NCI-H524 (cell line): ENCODE data around the gene TDRD12.
A peak's percentile ranks its signal among the peaks of the same experiment; 100 is the strongest.
"Not testable (repeated sequence)": the region's sequence is repeated elsewhere in the genome, so short reads cannot be mapped to it uniquely, and the experiment has no call there.

Experiments
- DNase-seq, 2 experiments: peaks; one replicate each; lab custom pipeline; 2025; lab: John Stamatoyannopoulos, UW

Gene TDRD12

GRCh38 chr19:32748497-32748896 is 28.9 kb downstream of the TDRD12 start:
- DNase-seq: peak; percentile 26 to 54

DNA sequence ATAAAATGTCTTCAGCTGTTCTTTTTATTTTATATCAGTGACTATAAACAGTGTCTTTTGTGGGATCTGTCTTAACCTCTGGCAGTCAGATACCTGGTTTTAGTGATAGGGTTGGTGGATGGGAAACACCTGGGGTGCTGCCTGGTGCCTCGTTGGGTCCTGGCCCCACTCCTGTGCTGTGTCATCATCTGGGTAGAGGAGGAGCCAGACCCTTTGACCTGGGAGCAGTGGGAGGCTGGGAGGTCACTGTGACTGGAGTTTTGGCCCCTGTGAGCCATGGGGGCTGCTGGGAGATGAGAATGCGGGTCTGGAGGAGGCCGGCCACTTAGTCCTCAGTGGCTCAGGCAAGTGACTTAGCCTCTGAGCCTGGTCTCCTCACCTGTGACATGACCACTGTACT is 29.4 kb downstream of the TDRD12 start:
- DNase-seq: no peak

DNA sequence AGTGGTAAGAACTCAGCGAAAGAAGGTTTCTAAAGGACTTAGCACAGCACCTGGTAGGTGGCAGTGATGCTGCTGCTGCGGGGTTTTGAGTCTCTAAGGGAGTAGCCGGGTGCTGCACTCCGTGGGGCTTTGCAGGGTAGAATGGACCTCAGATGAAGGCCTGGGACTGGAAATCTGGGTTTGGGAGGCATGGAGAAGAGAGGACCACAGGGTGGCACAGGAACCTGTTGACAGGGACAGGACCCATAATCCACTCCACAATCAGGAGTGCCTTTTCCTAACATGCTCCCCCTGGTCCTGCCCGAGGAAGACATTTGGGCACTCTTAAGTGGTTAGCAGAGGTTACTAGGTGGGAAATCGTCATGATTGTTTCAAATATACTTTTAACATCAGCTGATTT is 29.8 kb downstream of the TDRD12 start:
- DNase-seq: no peak

- peak in 1 of 2 experiments; percentile 8 for DNase-seq
Measured at GRCh38 chr19:32750441-32751055, 31.0 kb downstream of the TDRD12 start.

- no peak for DNase-seq
Measured at GRCh38 chr19:32751066-32751465, 31.5 kb downstream of the TDRD12 start.

- no peak for DNase-seq
Measured at GRCh38 chr19:32757189-32757588, 37.6 kb downstream of the TDRD12 start.

DNA sequence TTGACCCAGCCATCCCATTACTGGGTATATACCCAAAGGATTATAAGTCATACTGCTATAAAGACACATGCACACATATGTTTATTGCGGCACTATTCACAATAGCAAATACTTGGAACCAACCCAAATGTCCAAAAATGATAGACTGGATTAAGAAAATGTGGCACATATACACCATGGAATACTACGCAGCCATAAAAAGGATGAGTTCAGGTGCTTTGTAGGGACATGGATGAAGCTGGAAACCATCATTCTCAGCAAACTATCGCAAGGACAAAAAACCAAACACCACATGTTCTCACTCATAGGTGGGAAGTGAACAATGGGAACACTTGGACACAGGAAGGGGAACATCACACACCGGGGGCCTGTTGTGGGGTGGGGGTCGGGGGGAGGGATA is 45.8 kb downstream of the TDRD12 start:
- not testable (repeated sequence) for DNase-seq

GRCh38 chr19:32767951-32768679 is 48.5 kb downstream of the TDRD12 start:
- peak; percentile 44 to 80 for DNase-seq

DNA sequence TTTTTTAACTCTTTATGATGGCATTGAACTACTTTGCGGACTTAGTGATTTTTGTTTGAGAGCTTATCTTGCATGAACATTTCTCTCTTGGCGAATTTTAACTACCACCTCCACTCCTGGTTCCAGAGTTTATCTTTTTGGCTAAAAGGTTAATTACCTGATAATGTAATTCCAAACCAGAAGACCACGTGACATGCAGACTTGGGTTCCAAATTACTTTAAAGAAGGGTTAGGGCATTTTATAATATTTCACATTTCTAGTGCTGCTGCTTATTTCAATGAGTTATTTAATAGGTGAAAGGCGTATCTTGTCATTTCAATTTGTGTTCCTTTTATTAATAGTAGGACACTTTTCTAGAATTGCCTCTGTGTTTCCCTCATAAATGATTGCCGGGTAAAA is 52.0 kb downstream of the TDRD12 start:
- no peak for DNase-seq

GRCh38 chr19:32773126-32773525 is 53.6 kb downstream of the TDRD12 start:
- DNase-seq: peak; percentile 42 to 63

DNA sequence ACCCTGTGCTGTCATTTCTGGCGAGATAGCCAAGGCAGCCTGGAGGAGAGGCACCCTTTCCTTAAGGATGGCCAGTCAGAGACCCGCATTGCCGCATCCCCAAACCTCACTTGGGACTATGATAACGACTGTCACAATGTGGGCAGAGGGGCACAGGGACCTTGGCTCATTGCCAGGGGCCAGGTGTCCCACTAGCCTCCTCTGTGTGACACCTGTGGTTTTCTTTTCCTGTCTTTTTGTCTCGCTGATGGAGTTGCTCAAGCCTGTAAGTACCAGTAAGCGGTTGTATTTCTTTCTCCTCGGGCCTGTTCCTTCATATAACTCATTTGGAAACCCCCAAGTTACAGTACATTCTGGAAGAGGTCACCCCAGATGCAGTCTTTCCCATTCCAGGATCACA is 59.5 kb downstream of the TDRD12 start:
- no peak for DNase-seq

- no peak for DNase-seq
Measured at GRCh38 chr19:32781280-32781679, 61.7 kb downstream of the TDRD12 start.

- DNase-seq: not testable (repeated sequence)
Measured at GRCh38 chr19:32782089-32782488, 62.5 kb downstream of the TDRD12 start.

- DNase-seq: not testable (repeated sequence)
Measured at GRCh38 chr19:32787161-32787813, 67.7 kb downstream of the TDRD12 start.

DNA sequence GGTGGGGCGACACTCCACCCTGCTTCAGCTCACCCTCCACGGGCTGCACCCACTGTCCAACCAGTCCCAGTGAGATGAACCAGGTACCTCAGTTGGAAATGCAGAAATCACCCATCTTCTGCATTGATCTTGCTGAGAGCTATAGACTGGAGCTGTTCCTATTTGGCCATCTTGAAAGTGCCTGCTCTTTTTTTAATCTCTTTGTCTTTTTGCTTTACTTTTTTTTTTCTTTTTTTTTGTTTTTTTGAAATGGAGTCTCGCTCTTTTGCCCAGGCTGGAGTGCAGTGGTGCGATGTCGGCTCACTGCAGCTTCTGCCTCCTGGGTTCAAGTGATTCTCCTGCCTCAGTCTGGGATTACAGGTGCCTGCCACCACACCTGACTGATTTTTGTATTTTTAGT is 68.3 kb downstream of the TDRD12 start:
- DNase-seq: not testable (repeated sequence)

GRCh38 chr19:32789429-32789828 is 69.9 kb downstream of the TDRD12 start:
- no peak for DNase-seq

DNA sequence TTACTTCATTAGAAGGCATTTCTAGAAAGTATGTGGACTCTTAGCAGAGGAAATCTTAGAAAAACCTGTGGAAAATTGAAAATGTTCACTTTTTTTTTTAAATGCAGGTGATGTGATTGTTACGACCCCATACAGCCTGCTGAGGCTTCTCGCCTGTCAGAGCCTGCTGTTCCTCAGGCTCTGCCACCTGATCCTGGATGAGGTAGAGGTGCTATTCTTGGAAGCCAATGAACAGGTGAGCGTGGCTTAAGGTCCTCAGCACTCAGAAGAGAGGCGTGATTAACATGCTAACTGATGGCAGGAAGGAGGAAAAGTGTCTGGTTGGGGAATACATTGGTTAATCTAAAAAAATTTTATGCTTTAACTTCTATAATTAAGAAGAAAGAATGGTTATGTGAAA is 78.6 kb downstream of the TDRD12 start:
- no peak for DNase-seq

DNA sequence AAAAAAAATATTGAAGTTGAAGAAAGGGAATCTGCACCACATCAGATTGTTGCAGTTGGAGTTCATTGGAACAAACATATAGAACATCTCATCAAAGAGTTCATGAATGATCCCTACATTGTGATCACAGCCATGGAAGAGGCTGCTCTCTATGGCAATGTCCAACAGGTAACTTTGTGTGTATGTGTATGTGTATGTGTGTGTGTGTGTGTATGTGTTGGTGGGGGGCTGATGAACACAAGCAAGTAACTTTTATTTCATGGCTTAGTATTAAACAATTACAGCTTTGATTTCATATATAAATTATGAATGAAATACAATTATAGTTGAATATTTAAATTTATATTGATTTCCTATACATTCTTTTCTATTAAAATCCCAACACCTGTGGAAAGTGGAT is 80.6 kb downstream of the TDRD12 start:
- DNase-seq: no peak

DNA sequence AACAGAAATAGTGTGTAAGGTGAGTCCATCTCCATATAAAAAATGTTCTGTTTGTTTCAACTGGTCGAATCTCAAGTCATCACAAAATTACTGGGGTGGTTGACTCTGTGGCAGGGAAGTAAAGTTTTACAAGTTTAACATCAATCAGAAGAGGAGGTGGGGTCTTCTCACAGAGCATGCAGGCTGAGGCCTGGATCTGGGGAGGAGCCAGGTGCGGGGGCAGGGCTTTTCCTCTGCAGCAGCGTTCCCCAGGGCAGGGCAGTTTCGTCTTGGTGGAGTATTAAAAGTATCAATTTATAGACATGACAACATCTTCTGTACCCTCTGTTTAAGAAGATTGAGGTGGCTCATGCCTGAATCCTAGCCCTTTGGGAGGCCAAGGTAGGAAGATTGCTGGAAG is 81.2 kb downstream of the TDRD12 start:
- DNase-seq: no peak

GRCh38 chr19:32802840-32803239 is 83.3 kb downstream of the TDRD12 start:
- no peak for DNase-seq

DNA sequence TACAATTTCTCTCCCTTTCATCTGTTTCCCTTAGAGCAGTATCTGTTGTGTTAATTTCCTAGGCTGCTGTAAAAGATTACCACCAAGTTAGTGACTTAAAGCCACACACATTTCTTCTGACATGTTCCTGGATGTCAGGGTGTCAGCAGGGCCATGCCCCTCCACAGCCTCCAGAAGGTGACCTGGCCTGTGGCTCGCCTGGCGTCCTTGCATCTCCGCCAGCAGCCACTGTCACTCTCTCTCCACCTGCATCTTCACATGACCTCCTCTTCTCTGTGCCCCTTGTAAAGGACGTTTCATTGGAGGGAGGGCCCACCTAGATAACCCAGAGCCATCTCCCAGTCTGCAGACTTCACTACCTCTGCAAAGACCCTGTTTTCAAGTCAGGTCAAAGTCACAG is 88.7 kb downstream of the TDRD12 start:
- no peak for DNase-seq

GRCh38 chr19:32809254-32809653 is 89.7 kb downstream of the TDRD12 start:
- DNase-seq: peak in 1 of 2 experiments; percentile 40

DNA sequence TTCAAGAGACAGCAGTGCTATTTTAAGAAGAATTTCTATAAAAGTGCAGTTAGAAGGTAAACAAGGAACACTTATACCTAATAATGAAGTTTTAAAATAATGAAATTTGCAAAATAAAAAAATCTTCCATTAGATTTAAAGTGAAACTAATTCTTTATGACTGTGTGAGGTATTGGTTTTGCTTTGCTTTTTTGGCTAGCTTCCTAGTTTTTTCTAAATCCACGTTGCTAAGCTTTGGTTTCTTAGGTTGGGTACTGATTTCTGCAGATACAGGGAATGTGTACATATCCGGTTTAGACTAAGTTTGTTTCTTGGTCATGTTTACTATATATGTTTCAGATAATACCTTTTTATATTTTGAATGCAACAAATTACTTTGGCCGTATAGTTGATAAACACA is 90.2 kb downstream of the TDRD12 start:
- no peak for DNase-seq
